ENCODE measurements around the gene ZBTB44.

Gene ZBTB44

DNA sequence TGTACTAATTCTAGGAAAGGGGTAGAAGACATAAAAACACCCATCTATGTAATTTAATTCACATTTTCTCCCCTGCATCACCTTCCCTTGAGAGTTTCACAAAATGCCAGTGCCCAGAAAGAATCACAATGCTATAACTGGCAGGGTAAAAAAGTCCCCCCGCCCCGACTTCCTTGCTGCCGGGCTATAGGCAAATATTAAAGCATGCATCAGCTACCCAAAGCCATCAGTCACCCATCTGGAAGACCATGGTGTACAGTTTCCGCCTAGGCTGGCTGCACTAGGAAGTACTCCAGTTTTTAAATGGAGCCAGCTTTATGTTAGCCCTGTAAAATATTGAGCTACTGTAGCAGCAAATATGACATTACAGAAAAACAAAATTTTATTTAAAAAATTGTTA lies 87.3 kb downstream of the ZBTB44 start:
- DNase-seq, result no peak
- Histone ChIP-seq H3K27me3 (ENCODE audit: insufficient read depth, low read depth, severe bottlenecking) (no peaks in the 10 kb centered on the region), H3K4me3 (ENCODE audit: low read depth, low read length) (no peak overlapping the region), H3K36me3 (peaks cover 3% of the 10 kb centered on the region; the same call in 1 of the 2 replicates), H3K9me3 (ENCODE audit: severe bottlenecking) (no peaks in the 10 kb centered on the region), H3K27ac (no peak overlapping the region)
- TF ChIP-seq, protein P1, sequence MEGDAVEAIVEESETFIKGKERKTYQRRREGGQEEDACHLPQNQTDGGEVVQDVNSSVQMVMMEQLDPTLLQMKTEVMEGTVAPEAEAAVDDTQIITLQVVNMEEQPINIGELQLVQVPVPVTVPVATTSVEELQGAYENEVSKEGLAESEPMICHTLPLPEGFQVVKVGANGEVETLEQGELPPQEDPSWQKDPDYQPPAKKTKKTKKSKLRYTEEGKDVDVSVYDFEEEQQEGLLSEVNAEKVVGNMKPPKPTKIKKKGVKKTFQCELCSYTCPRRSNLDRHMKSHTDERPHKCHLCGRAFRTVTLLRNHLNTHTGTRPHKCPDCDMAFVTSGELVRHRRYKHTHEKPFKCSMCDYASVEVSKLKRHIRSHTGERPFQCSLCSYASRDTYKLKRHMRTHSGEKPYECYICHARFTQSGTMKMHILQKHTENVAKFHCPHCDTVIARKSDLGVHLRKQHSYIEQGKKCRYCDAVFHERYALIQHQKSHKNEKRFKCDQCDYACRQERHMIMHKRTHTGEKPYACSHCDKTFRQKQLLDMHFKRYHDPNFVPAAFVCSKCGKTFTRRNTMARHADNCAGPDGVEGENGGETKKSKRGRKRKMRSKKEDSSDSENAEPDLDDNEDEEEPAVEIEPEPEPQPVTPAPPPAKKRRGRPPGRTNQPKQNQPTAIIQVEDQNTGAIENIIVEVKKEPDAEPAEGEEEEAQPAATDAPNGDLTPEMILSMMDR (IDR thresholded peaks at IDR 0.05; ENCODE audit: low read depth, low read length), result no peak

DNA sequence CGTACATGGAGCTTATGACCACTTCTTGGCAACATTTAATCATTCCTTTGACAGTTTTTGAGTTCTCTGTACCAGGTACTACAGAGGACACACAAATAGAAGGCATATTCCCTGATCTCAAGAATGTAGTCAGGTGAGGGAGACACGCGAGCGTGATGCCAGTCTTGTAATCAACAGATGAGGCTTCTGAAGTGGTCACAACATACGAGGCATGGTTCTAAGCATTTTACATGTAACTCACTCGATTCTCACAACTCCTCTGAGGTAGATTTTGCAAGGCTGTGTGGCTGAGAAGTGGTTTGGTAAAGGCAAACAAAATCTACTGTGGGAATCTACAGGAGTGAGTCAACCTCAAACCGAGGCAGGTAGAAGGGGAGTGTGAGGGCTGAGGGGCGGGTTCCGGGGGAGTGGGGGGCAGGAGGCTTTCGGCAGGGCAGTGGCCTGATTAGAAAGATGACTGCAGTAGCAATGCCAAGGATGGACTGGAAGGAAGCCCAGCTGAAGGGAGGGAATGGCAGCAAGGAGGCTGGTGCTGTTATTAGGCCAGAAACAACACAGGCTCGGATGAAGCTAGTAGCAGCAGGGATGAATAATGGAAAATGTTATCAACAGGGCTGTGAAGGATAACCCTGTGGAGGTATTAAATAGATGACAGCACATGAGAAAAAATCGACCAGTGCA lies 91.3 kb downstream of the ZBTB44 start:
- no peak for DNase-seq

DNA sequence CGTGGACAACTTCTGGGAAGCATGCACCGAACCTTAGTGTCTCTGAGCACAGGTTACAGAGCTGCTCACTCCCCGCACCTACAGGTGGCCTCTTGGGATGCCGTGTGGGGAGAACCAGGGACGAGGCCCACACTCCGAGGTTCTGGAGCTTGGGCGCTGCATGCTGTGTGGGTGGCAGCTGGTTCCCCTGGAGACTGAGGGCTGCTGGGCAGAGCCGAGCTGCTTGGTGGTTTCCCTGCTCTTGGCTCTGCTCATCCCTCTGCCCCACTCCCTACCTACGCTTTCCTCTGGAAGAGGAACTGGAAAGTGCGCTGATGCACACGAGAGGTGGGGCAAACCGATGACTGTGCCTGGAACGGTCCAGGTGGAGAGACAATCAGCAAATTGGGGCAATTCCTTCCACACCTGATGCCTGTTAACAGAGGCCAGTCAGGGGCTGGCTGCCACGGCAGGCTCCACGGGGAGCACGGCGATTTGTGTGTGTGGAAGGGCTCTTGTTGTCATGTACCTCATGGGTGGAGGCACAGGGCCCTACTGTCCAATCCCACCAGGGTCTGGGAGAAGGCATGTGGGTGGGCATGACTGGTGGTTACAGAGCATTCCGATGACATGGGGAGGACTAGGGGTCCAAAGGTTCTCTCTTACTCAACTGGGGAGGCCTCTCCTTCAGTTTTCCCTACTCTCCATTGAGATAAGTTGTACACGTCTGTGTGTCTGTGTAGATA lies 94.2 kb downstream of the ZBTB44 start:
- TF ChIP-seq, protein P1 (IDR thresholded peaks at IDR 0.05; ENCODE audit: low read depth, low read length), result no peak
- no peak overlapping the region for H3K27ac ChIP-seq
- no peaks in the 10 kb centered on the region for H3K36me3 ChIP-seq
- H3K4me3 ChIP-seq (ENCODE audit: low read depth, low read length), result no peak overlapping the region
- no peak for DNase-seq
- no peaks in the 10 kb centered on the region for H3K9me3 ChIP-seq (ENCODE audit: severe bottlenecking)
- no peaks in the 10 kb centered on the region for H3K27me3 ChIP-seq (ENCODE audit: insufficient read depth, low read depth, severe bottlenecking)

More for the DNA sequence above, 91.3 kb downstream of the ZBTB44 start:
- no peaks in the 10 kb centered on the region for H3K36me3 ChIP-seq
- no peak overlapping the region for H3K27ac ChIP-seq
- H3K9me3 ChIP-seq (ENCODE audit: severe bottlenecking), result no peaks in the 10 kb centered on the region
- H3K4me3 ChIP-seq (ENCODE audit: low read depth, low read length), result no peak overlapping the region
- no peaks in the 10 kb centered on the region for H3K27me3 ChIP-seq (ENCODE audit: insufficient read depth, low read depth, severe bottlenecking)
- TF ChIP-seq, protein P1 (IDR thresholded peaks at IDR 0.05; ENCODE audit: low read depth, low read length), result no peak

DNA sequence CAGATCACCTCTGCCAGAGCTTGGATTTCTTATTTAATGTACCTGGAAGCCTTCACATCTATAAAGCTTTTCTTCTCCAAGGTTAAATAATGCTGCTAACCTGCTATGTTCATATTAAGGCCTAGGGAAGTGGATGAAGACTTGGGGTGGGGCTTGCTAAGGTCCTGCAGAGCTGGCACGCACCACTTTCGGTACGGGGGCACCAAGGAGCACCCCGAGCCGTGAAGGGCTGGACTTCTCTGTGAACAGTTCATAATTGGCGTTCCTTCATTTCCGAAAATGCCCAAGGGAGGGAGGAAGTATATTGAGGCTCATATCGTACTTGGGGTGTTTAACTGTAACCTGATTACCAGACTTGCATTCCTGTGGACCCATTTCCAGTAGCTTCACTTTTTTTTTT lies 95.6 kb downstream of the ZBTB44 start:
- Histone ChIP-seq H3K27me3 (ENCODE audit: insufficient read depth, low read depth, severe bottlenecking) (no peaks in the 10 kb centered on the region), H3K36me3 (no peaks in the 10 kb centered on the region), H3K9me3 (ENCODE audit: severe bottlenecking) (no peaks in the 10 kb centered on the region), H3K27ac (no peak overlapping the region), H3K4me3 (ENCODE audit: low read depth, low read length) (no peak overlapping the region)
- TF ChIP-seq, protein P1 (IDR thresholded peaks at IDR 0.05; ENCODE audit: low read depth, low read length), result no peak
- DNase-seq, result no peak

DNA sequence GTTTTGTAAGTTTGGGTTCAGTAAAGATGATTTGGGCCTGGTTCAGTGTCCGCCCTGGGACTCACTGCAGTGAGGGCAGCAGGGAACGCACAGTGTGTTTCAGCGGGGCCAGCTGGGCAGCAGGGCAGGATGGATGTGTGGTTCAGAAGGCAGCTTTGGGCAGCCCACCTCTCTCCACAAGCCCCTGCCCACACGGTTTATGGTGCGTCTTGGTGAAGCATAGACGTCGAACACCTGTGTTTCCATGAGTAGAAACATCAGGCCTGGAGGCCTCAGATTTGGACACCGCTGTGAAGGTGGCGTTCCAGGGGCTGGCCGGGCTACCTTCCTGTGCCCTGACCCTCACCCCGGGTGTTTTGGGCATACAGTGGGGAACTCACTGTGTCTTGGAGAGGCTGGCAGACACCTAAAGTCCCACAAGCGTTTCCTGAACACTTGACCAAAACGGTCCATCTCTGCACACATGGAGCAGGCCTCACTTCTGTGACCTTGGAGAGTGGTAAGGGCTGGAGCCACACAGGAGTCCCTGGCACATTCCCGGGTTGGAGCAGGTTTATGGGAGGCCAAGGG lies 96.1 kb downstream of the ZBTB44 start:
- H3K4me3 ChIP-seq (ENCODE audit: low read depth, low read length), result no peak overlapping the region
- H3K27ac ChIP-seq, result no peak overlapping the region
- no peak for DNase-seq
- H3K27me3 ChIP-seq (ENCODE audit: insufficient read depth, low read depth, severe bottlenecking), result no peaks in the 10 kb centered on the region
- no peaks in the 10 kb centered on the region for H3K36me3 ChIP-seq
- H3K9me3 ChIP-seq (ENCODE audit: severe bottlenecking), result no peaks in the 10 kb centered on the region
- TF ChIP-seq, protein P1 (IDR thresholded peaks at IDR 0.05; ENCODE audit: low read depth, low read length), result no peak
